Glomerular visceral epithelial cell (primary cell): ENCODE data around the gene EDRF1.

ENCODE experiments used
- DNase-seq: peaks from one replicate; pipeline ENCODE4 v3.0.0-alpha.2; 2016; ENCODE audit errors: extremely low spot score

Gene EDRF1

DNA sequence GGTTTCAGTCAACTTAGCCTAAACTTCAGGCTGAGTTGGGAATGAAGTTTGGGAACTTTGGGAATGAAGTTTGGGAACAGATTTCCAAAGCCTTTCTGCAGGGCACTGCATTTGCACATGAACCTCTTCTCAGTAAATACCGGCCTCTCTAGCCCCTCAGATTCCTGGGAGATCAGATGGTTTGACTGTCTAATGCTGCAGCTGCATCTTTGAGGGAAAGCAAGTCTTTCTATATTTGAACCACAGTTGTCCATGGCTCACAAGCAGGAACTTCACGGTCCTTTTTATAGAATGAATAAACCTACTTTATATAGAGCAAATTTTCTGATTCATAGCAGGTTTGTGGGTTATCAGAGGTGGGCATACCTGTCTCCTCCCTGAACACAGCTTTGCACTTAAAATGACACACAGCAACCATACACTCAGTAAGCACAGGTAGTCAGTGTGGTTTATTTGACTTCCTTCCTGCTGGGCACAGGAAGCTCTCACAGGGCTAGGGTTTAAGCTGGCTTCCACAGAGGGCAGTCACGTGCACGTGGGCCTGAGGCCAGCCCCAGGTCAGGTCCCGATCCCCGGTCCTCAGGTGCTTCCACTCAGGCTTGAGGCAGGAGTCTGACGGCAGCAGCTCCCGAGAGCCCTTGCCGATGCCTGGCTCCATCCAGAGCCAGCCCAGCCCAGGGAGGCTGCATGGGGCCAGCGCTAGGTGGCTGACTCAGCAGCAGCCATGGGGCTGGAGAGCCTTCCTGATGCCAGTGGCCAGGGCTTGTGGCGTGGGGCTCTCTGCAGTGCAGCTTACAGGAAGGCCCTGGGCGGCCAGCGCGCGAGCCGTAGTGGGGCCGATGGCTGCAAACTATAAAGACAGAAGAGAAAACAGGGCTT, 68.9 kb downstream of the EDRF1 start:
- no peak for DNase-seq

GRCh38 chr10:125792342-125793300, 73.1 kb downstream of the EDRF1 start:
- DNase-seq = no peak

DNA sequence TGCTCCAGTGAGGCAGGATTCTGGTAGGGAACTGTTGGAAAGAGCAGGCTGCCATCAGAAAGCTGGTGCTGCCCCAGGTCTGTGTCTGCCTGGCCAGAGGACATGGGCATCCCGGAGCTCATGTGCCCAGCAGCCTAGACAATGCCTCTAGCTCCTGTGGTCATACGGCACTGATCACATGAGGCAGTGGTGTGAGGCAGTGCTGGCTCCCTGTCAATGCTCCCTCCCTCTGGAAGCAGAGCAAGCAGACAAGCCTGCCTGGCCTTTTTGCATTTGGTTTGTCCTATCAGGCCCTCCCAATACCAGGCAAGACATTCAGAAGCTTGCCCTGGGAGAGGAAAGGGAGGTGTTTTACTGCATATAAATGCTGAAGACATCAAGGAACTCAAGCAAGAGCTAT, 75.6 kb downstream of the EDRF1 start:
- DNase-seq = no peak

DNA sequence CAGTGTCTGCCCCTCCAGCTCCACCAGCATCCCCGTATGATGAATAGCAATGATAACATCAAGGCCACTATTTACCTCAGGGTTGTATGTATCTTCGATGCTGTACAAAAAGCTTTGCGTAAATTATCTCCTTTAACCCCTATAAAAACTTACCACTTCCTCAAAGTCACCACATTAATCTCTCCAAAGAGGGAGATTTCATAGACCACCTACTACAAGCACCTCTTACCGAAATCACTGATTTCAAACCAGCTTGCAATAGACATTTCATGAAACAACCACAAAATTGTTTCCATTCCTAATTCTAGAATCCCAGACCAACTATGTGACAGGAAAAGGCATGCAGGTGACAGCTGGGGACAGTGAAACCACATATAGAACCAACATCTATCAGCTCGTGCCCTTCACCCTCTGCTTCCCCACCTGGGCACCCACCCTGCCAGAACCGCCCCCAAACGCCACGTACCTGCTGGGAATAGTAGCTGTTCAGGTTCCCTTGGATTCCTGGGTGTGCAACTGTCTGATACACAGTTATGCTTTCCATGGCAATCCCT, 76.2 kb downstream of the EDRF1 start:
- no peak for DNase-seq

DNA sequence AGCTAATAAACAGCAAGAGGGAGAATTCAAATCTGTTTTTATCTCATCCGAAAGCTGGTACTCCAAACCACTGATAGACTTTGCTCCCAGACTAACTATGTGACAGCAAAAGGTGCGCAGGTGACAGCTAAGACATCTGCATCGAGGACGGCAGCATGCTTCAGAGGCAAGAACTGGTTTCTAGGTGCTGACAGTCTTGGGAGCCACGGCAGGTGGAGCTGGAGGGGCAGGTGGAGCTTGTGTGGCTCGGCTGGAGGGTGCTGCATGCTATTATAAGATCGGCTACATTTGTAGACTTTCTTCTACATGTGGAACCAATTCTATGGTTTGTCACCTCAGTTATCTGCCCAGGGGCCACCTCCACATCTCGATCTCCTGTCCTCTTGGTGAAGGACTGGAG, 77.9 kb downstream of the EDRF1 start:
- DNase-seq = no peak

GRCh38 chr10:125797994-125798662, 78.6 kb downstream of the EDRF1 start:
- DNase-seq = peak; percentile 65

- peak; percentile 31 for DNase-seq
Observed at GRCh38 chr10:125799451-125800182, 80.1 kb downstream of the EDRF1 start.

GRCh38 chr10:125801574-125801973, 82.1 kb downstream of the EDRF1 start:
- no peak for DNase-seq

DNA sequence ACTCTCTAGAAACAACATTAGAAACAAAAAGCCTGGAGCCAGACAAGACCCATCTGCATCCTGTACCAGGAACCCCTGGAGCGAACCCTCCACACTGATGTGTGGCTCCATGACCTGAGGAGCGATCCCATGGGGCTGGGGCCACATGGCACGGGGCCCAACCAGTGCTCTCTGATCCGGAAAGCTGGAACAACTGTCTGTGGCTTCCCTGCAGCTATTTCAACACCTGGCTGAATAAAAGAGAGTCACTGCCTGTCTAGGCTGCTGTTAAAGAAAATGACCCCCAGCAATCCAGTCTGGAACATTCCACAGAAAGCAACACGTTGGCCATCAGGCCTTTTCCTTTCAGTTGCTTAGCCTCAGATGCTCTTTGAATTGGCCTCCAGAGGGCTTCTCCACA, 82.6 kb downstream of the EDRF1 start:
- DNase-seq = peak; percentile 94

DNA sequence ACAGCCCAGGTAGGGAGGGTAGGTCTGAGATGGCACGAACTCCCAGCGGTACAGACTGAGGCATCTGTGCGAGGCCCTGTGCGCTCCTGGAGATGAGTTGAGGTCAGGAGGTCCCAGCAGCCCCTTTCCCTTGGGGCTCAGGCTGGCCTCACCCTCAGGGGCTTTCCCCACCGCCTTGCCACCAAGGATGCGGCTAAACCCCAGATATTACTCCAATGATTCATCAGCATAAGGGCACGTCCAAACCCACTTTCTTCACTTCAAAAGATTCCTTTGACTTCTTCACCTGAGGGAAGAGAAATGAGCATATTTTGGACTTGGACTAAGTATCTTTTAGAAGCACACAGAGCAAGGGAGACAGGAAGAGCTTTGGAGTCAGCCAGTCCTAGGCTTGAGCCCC, 83.2 kb downstream of the EDRF1 start:
- peak; percentile 92 for DNase-seq

DNA sequence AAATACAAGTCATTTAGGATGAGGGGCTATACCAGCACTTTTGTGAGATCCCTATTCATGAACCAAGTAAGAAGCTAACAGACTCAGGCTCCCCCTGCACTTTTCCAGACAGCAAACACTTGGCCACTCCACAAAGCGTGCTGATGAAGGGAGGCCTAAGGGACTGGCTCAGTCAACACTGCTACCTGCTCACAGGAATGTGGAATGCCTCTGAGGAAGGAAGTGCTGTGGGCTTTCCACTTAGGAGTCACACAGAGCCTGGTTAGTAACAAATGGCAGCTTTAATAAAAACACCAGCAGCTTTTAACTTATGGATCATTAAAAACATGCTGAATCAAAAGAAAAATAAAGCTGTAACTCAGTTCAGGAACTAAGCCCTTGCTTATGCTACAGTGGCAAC, 88.5 kb downstream of the EDRF1 start:
- no peak for DNase-seq

DNA sequence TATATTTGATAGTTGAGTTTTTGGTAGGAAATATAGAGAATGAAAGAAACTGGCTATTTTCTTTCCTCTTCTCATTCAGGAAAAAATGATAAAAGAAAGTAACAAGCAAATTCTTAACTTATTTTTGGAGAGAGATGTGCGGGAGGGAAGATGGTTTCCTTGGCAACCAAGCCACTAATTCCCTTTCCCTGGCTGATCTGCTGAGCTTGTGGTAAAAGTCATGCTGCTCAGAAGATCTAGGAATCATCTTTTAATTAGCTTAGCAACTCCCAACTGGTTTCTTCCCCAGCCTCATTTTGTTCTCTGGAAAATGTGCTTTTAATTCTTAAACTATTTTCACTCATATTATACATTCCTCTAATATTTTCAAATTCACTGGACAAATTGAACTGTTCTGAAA, 91.7 kb downstream of the EDRF1 start:
- DNase-seq = no peak

GRCh38 chr10:125812128-125812750, 92.7 kb downstream of the EDRF1 start:
- peak; percentile 35 for DNase-seq
